Activated CD4-positive, alpha-beta T cell treated with anti-CD3 and anti-CD28 coated beads, Interleukin-2, amount 50 U/mL, for 24 hours (primary cell): ENCODE results near the gene ADGRD2.

Source experiments
- DNase-seq, 2 donors: peaks; one replicate each; pipeline ENCODE4 v3.0.0-alpha.2; 2020; ENCODE audit warnings: low read depth in 1 of 2, low spot score in 1 of 2

The ADGRD2 gene

DNA sequence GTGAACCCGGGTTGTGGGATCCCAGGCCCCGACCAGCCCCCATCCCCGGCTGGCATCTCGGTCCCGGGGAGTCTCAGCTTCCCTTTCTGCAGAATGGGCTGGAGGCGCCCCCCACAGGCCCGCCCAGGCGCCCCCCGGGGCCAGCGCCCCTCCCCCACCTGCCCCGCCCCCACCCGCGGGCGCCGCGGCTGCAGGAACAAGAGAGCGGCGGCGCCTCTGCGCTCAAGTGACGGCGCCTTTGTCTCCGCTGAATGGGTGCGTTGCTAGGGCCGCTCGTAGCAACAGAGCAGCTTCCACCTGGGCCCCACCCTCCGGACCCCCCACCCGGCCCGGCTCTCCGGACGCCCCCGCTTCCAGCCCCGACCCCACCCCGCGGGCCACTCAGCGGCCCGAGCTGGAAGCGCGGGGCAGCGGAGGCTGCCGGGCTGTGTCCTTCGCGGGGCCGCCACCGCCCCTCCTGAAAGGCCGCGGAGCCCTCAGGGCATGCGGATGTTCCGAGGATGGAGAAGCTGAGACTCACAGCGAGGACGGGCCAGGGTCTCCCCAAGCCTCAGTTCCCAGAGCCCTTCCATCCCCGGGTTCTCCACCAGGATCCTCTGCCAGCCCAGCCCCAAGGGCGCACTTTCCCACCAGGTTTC is 27.5 kb downstream of the ADGRD2 start:
- no peak for DNase-seq

- no peak for DNase-seq
These were observed 28.1 kb downstream of the ADGRD2 start for GRCh38 chr9:124478354-124478753.

DNA sequence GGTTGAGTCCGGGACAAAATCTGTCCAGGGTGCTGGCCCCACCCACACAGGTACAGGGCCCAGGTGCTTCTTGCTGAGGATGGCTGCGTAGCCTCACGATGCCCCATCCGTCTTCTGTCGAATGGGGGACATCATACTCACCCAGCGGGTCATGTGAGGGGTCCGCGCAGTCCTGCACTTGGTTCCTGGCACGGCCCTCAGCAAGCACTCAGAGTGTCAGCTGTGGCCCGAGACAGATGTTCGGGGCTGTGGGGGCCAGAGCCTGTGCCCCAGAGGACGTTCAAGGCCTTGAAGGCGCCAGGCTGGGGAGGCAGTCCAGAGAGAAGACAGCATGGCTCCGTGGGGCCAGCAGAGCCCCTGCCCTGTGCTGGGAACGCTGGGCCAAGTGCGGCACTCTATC is 29.1 kb downstream of the ADGRD2 start:
- no peak for DNase-seq

DNA sequence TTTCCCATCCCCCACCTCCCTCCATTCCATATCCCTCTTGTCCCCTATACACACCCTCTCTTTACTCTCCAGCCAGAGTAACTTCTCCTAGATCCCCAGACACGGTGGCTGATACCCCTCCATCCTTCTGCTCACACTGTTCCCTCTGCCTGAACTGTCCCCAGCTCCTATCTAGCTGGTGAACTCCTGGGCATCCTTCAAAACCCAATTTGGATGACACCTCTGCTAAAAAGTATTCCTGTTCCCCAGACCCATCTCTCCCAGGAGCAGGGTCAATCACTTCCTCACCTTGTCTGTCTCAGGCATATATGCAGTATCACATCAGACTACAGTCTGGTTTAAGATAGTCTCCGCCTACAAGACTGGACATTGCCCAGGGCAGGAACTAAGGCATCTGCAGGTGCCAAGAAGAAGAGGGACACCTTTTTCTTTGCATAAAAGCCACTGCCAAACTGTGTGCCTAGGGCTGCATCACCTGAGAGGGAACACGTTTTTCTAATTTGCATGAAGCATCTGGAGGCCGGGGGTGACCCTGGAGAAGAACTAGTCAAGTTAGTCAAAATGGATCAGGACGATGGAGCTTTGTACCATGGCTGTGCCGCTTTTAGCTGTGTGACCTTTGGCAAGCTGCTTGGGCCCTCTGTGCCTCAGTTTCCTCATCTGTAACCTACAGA is 29.8 kb downstream of the ADGRD2 start:
- DNase-seq: no peak

DNA sequence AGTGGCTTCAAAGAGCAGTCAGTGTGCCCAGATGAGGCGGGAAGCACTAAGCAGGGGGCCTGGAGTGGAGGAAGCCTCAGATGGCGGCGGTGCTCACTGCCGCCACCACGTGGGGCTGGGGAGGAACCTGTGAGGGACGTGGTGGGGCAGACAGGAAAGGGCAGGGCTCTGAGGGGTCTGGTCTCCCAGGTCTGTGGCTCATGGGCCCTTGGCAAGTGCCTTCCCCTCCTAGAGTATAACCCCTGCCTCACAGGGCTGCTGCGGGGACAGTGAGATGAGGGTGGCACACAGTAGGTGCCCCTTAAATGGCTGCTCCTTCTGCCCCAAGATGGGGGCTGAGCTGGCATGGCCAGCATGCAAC is 30.4 kb downstream of the ADGRD2 start:
- no peak for DNase-seq

DNA sequence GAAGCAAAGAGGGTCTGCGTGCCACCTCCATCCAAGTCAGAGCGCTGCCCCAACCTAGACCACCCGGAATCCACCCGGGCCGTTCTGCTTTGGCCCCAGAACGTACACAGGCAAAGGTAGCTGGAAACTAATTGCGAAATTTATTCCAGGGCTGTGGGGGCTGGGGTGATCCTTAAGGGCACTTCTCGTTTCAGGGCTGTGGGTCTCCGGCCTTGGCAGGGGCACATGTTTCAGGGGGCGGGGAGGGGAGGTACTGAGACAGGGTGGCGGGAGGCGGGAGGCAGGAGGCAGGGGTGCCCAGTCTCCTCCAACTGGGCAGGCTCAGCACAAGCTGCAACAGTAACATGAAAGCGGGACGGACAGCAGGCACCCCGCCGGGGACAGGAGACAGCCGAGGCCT is 30.9 kb downstream of the ADGRD2 start:
- no peak for DNase-seq

DNA sequence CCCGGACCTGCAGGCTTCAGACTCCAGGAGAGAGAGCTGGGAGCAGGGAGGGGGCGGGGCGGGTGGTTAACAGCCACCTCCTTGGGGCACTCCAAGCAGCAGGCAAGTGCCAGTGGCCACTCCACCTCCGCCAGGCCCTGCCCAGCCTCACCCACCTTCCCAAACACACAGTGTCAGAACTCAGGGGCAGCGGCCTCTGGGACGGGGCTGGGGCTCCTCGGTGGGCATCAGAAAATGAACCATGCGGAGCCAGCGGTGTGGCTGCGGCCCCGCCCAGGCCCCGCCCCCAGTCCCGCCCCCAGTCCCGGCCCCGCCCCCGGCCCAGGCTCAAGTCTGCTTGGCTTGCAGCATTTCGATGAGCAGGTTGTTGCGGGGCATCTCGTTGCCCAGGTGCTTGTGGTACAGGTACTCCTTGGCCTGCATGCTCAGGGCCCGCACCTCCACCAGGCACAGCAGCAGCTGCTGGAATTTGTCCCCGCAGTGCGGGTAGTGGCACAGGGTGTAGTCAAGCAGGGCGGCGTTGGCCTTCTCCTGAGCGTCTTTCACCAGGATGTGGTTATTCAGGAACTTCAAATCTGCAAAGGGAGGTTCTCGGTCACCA is 32.3 kb downstream of the ADGRD2 start:
- no peak for DNase-seq

DNA sequence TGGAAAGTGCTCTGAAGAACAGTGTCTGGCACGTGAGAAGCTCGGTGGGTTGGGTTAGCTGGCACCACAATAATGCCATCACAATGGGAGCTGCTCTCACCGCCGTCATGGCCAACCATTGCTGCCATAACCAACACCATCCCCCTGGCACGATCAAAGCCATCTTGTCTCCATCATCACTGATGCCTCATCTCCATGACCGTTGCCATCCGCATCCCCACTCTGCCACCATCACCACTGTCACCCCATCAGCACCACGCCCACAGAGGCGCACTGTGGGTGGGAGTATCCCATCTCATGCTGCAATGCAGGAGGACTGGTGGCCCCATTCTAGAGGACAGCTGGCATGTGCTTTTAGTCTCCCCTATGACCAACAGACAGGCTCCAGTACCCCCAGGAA is 33.2 kb downstream of the ADGRD2 start:
- DNase-seq: no peak

DNA sequence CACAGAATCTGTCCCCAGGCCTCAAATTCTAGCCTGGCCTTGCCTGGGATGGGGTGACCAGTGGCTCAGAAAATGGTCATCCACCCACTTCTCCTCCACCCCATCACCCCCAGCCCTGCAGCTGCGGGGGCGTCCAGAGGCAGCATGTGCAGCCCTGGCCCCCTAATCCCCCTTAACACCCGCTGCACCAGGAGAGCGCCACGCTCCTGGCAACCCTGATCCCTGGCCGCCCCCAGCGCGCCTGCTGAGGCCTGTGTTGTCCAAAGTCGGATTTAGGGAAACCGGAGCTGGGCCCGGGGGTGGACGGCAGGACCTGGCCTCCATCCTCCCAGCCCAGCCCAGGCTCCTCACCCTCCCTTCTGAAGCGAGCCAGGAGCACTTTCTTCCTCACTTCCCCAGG is 35.0 kb downstream of the ADGRD2 start:
- no peak for DNase-seq

DNA sequence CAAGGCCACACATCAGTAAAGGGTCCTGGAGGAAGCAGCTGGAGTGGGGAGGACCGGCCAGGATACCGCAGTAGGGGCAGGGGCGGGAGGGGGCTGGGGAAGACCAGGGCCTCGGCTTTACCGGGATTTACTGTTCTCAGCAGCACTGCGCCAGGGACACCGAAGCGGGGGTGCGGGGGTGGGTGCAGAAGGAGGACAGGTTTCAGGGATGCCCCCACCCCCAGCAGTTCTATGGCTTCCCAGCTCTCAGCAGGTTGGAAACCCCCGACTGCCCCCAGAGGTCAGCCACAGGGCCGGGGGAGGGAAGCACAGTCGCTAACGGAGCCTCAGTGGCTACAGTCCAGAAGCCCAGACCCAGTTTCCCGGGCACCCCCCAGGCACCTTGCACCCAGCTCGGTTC is 35.7 kb downstream of the ADGRD2 start:
- DNase-seq: no peak

DNA sequence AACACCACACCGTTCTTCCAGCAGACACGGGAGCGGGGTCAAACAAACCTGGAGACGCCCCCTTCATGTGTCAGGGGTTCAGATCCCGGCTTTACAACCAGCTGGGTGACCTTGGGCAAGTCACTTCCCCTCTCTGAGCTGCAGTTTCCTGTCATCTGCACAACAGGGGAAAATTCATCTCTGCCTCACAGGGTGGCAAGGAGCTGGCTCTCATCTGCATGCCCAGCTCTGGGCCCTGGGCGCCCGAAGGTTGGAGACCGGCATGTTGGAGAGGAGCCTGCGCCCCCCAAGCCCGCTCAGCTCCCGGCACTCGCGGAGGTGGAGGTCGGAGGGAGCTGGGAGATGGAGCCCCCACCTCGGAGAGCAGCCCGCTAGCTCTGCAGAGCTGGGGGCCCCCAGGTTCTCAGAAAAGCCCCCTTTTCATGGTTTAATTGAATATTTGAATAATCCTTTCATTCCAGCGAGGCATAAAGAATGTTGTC is 36.6 kb downstream of the ADGRD2 start:
- DNase-seq: no peak

- no peak for DNase-seq
These were observed 37.3 kb downstream of the ADGRD2 start for GRCh38 chr9:124487260-124488182.

DNA sequence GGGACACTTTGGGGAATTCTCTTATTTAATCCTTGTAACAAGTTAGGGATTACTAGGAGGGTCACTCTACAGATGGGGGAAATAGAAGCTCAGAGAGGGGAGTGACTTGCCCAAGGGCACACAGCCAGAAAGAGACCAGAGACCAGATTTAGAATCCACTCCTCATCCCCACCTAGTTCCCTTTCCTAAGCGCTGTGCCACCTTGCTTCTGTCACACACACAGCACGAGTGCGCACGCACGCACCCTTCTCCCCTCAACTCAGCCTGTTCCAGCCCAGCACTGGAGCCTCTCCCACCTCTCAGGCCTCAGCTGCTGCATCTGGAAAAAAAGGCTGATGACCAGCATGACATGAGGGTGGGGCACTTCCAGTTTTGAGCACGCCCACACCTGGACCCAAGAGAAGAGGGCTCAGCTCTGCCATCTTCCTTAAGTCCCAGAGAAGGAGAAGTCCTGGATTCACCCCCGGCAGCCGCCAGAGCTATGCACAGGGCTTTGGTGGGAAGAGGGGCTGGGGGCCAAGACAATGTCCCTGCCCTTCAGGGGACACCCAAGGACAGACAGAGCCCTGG is 38.5 kb downstream of the ADGRD2 start:
- DNase-seq: no peak

DNA sequence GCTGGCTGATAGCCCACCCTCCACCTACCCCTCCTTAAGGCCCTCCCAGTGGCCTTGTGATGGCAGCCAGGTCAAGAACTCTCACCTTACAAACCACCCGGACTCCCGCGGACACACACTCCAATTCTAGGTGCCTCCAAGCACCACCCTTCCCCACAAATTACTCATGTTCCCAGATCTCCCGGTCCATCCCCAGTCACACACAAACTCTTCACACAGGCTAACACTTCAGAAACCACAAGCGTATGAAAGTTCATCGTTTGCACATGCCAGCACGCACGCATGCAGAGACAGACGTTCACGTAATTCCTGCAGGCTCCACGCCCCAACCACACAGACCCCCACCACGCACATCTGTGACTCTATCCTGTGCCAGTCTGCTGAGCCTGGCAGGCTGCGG is 39.0 kb downstream of the ADGRD2 start:
- no peak for DNase-seq

DNA sequence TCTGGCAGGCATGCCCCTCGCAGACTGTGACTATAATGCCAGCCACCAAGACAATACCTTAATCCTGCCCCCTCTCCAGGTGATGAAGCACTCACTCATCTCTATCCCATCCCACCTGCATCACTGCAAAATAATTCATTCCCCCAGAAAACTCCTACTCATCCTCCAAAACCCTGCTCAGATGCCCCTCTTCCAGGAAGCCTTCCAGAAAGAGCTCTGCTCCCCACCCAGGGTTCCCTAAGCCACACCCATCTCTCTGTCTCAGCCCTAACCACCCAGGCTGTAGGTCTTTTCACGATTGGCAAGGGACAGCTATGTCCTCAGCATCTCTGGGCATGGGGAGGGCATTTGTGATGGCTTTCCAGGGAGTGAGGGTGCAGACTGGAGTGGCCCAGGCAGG is 39.8 kb downstream of the ADGRD2 start:
- DNase-seq: no peak

DNA sequence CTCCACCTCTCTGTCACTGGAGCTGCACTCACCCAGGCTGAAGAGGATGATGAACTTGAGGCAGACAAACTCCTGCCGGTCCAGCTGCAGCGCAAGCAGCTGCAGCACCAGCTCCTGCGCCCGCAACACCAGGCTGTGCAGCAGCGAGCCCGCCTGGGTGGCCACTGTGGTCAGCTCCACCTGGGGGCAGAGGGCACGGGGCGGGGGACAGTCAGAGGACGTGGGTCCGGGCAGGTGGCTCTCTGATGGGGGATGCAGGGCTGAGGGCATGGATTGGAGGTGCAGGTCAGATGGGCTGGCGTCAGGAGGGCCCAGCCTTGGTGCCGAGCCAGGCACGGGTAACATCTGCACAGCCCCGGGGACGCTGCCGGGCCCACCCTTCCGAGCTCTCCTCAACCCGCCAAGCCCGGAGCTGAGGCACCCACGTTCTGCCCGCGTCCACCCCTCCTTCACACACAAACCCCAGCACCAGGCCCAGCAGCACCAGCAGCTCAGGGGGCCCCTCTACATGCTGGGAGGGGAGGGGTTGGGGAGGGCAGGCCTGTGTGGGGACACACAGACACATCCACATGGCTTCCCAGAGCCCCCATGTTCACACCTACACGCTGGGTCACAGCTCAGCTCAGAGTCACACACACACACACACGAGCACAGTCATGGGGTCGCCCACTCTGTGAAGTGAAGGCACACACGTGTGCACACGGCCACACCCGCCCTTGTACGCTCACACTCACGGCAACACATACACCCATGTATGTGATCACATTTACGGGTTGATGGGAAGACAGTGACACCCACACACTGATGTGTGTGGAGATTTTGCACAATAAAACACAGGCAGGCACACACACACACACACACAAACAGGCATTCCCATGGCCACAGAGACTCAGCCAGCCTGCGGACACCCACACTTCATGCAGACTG is 41.1 kb downstream of the ADGRD2 start:
- DNase-seq: no peak

DNA sequence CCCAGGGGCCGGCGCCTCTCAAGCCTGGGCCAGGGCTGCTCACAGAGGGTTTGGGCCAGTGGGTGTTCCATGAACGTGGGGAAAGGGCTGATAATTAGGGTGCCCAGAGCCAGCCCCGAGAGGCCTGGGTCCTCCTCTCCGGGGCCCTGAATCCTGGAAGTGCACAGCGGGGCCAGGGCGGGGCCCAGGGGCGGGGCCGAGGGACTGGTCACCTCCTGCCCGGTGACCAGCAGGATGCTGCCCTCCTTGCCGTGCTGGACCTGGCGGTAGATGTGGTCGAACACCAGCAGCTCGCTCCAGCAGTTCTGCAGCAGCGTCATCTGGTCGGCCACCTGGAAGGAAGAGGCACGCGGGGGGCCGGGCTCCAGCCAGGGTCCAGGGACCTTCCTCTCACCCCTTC is 42.6 kb downstream of the ADGRD2 start:
- DNase-seq: no peak

GRCh38 chr9:124493218-124493617 is 43.0 kb downstream of the ADGRD2 start:
- no peak for DNase-seq

- no peak for DNase-seq
These were observed 43.7 kb downstream of the ADGRD2 start for GRCh38 chr9:124493794-124494479.
